ENCODE results near the gene CARD18. TPM values are rescaled to one million over a fixed set of nuclear protein-coding genes. Genes with fewer than 3 reads are reported as not detected.

CARD18 gene
- total RNA-seq, 1 donor from 2014 or later = not detected

Other genes starting within 250 kb of the CARD18 start
- gene CASP12, start 241.3 kb downstream of the CARD18 start, total RNA-seq = not detected in 2 replicates
- gene CASP4, start 171.2 kb downstream of the CARD18 start, total RNA-seq = 25.0 and 29.2 TPM in 2 replicates
- not detected in 2 replicates for gene CASP5, start 116.6 kb downstream of the CARD18 start, total RNA-seq
- gene CASP1, start 104.6 kb downstream of the CARD18 start, total RNA-seq = 18.7 and 21.6 TPM in 2 replicates
- gene CARD16, start 94.4 kb downstream of the CARD18 start, total RNA-seq = 7.2 and 9.0 TPM in 2 replicates

Measured in activated CD4-positive, alpha-beta T cell treated with anti-CD3 and anti-CD28 coated beads, Interleukin-2, amount 10 ng/mL, durations not matched to agents 24 days and 14 days (primary cell).